SU-DHL-6 (cell line): Measurements from ENCODE around the gene ALDH1L2.

ENCODE experiments used
- EZH2phosphoT487 ChIP-seq: fragments of 200-600 bp; sonication (generic), shearing (Covaris generic); conservative IDR thresholded peaks from 2 replicates; pipeline ENCODE4 v1.6.1; 2018; ENCODE audit warnings: mild to moderate bottlenecking, antibody characterized with exemption, low read length, moderate library complexity, mixed read lengths
- TF ChIP-seq, protein P1 (sequence below): fragments of 200-600 bp; sonication (generic); IDR thresholded peaks from one replicate; pipeline ENCODE4 v1.5.1; 2017; ENCODE audit warnings: antibody characterized with exemption, mild to moderate bottlenecking, low read length, moderate library complexity; ENCODE audit not compliant: insufficient read depth, poor library complexity, severe bottlenecking

DNA sequence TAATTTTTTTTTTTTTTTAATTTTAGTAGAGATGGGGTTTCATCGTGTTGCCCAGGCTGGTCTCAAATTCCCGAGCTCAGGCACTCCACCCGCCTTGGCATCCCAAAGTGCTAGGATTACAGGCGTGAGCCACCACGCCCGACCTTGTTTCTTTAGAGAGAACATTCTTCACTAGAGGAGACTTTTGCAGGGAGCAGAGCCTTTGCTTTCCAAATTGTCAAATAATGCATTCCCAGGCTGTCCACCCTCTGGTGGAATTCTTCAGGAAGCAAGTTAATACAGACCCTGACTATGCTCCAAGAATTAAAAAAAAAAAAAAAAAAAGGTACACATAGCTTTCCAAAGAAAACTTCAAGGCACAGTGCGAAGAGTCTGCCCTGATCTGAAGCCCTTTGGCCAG lies 6.8 kb downstream of the ALDH1L2 start:
- TF ChIP-seq, protein P1, sequence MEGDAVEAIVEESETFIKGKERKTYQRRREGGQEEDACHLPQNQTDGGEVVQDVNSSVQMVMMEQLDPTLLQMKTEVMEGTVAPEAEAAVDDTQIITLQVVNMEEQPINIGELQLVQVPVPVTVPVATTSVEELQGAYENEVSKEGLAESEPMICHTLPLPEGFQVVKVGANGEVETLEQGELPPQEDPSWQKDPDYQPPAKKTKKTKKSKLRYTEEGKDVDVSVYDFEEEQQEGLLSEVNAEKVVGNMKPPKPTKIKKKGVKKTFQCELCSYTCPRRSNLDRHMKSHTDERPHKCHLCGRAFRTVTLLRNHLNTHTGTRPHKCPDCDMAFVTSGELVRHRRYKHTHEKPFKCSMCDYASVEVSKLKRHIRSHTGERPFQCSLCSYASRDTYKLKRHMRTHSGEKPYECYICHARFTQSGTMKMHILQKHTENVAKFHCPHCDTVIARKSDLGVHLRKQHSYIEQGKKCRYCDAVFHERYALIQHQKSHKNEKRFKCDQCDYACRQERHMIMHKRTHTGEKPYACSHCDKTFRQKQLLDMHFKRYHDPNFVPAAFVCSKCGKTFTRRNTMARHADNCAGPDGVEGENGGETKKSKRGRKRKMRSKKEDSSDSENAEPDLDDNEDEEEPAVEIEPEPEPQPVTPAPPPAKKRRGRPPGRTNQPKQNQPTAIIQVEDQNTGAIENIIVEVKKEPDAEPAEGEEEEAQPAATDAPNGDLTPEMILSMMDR, result no peak
- no peak for TF ChIP-seq EZH2phosphoT487
